Spleen (tissue), 7 donors: ENCODE results near the gene MSI2.

Experiments
- CTCF ChIP-seq, 11 experiments: fragments of 200-600 bp in 7 of 11; fragments of 450-650 bp in 4 of 11; sonication (generic) in 4 of 11; IDR thresholded peaks in 8 of 11; conservative IDR thresholded peaks in 3 of 11; 1 replicate in 7 of 11; 2 replicates in 4 of 11; pipeline versions ENCODE4 v1.4.0 to v1.8.0; 2016 to 2021; ENCODE audit warnings: antibody characterized with exemption in 11 of 11, inconsistent platforms in 4 of 11, mild to moderate bottlenecking in 1 of 11
- POLR2A ChIP-seq, 3 donors: fragments of 450-650 bp; IDR thresholded peaks; one replicate each; pipeline ENCODE4 v1.5.1; 2017; ENCODE audit warnings: antibody characterized with exemption in 3 of 3, mild to moderate bottlenecking in 1 of 3
- donor health status: DM: no; HTN: no; CAD: no; lungs with moderate emphysema.
- donor health status: DM: no; HTN: no; CAD: no.
- donor health status: DM: no; HTN: no; CAD: no.

- TF ChIP-seq CTCF (IDR thresholded peaks at IDR 0.05 in 8 of 11, conservative IDR thresholded peaks at IDR 0.05 in 3 of 11) (no peak), POLR2A (IDR thresholded peaks at IDR 0.05) (no peak)
Measured at GRCh38 chr17:57630736-57631135, 374.4 kb downstream of the MSI2 start.
